HG02885 (cell line): ENCODE measurements around the gene SAE1.
A peak's percentile ranks its signal among the peaks of the same experiment; 100 is the strongest.
"Not testable (repeated sequence)": the region's sequence is repeated elsewhere in the genome, so short reads cannot be mapped to it uniquely, and the experiment has no call there.

Experiments used
- ATAC-seq: cut with Tn5 transposase; IDR thresholded peaks from one replicate; pipeline ENCODE4 v1.9.1; 2021; ENCODE audit warnings: mild to moderate bottlenecking; ENCODE audit not compliant: unreplicated experiment, poor library complexity

SAE1 gene

GRCh38 chr19:47231215-47232054 lies 100.8 kb downstream of the SAE1 start:
- peak; percentile 41 for ATAC-seq

GRCh38 chr19:47232422-47233211 lies 102.0 kb downstream of the SAE1 start:
- no peak for ATAC-seq

- no peak for ATAC-seq
Measured at GRCh38 chr19:47236072-47236675, 105.5 kb downstream of the SAE1 start.

DNA sequence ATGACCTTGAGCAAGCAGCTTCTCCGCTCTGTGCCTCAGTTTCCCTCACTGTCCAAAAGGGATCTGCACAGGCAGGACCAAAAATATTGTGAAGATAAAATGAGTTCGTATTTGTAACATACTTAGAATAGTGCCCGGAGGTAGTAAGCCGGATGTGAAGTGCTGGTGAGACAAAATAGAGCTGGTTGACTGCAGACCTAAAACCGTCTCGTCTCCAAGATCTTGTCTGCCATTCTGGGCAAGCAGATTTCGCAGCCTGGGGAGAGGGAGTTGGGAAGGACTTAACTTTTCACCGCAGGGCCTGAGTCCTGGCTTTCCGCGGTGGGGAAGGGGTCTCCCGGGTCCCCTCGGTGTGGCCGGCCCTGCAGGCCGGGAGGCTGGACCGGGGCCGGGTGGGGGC lies 108.5 kb downstream of the SAE1 start:
- no peak for ATAC-seq

DNA sequence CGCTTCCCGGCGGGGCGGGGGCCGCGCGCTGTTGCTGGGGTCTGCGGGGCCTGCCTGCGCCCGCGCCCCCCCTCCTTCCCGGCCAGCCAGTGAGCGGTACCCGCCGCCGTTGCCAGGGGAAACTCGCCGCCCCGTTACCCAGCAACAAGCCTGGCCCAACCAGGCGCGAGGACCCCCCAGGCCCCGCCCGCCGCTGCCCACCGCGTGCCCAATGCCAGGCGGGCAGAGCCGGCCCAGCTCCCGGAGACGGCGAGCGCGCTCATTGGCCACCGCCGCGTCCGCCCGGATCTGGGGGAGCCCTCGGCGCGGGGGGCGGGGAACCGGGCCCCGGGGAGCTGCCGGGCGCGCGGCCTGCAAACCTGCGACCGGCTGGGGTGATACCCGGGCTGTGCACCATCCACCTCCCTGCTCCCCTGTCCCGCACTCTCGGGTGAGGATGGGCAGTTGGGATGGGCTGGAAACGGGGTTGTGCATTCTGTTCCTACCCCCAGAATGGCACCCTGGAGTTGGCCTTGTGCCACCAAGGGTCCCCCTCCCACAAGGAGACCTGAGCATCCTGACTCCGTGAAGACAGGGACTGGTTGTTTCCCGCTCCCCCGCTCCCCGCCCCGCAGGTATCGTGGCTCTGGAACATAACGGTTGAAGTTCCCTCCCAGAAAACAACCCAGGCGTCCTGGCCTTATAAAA lies 109.1 kb downstream of the SAE1 start:
- no peak for ATAC-seq

- ATAC-seq: no peak
Measured at GRCh38 chr19:47240556-47240955, 109.9 kb downstream of the SAE1 start.

- no peak for ATAC-seq
Measured at GRCh38 chr19:47240996-47241918, 110.6 kb downstream of the SAE1 start.

DNA sequence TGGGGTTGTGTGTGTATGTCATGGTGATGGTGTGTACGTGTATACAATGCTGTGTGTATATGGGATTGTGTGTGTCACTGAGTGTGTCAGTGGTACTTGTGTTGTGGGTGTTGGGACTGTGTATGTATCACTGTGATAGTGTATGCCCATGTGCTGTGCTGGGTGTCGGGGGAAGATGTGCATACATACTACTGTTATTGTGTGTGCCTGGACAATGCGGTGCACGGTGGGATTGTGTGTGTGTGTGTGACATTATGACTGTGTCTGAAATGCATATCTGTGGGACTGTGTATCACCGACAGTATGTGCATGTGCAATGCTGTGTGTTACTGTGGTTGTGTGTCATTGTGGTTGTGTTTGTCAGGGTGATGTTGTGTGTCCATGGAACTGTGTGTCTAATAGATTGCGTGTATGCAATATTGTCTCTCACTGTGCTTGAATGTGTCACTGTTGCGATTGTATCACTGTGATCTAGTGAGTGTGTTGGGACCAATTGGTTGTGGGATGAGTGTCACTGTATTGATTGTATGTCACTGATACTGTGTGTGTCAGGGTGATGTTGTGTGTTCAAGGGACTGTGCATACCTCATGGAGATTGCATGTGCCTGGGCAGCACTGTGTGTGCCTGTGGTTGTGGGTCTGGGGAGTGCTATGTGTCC lies 111.4 kb downstream of the SAE1 start:
- ATAC-seq: no peak

- ATAC-seq: no peak
Measured at GRCh38 chr19:47243364-47243775, 112.7 kb downstream of the SAE1 start.

- peak; percentile 64 for ATAC-seq
Measured at GRCh38 chr19:47243776-47244547, 113.3 kb downstream of the SAE1 start.

GRCh38 chr19:47247308-47247990 lies 116.8 kb downstream of the SAE1 start:
- no peak for ATAC-seq

DNA sequence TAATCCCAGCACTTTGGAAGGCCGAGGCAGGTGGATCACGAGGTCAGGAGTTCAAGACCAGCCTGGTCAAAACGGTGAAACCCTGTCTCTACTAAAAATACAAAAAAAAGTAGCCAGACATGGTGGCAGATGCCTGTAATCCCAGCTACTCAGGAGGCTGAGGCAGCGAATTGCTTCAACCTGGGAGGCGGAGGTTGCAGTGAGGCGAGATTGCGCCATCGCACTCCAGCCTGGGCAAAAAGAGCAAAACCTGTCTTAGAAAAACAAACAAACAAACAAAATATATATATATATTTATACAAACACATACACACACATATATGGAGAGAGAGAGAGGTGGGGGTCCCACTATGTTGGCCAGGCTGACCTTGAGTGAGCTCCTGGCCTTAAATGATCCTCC lies 122.4 kb downstream of the SAE1 start:
- not testable (repeated sequence) for ATAC-seq

- ATAC-seq: no peak
Measured at GRCh38 chr19:47253467-47253881, 122.8 kb downstream of the SAE1 start.

DNA sequence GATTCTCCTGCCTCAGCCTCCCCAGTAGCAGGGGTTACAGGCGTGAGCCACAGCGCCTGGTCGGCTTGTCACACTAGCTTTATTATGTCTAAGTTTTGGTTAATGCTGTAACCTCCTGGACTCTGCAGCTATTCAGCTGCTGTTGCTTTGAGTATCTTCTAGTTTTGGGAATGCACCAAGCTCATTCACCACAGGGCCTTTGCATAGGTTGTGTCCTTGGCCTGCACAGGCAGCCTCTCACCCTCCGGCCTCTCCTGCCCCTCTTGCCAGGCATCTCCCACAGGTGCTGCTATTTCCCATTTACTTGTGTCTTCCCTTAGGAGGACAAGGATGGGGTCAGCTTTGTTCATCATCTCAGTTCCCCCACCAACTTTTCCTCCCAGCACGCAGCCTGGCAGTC lies 123.3 kb downstream of the SAE1 start:
- no peak for ATAC-seq

DNA sequence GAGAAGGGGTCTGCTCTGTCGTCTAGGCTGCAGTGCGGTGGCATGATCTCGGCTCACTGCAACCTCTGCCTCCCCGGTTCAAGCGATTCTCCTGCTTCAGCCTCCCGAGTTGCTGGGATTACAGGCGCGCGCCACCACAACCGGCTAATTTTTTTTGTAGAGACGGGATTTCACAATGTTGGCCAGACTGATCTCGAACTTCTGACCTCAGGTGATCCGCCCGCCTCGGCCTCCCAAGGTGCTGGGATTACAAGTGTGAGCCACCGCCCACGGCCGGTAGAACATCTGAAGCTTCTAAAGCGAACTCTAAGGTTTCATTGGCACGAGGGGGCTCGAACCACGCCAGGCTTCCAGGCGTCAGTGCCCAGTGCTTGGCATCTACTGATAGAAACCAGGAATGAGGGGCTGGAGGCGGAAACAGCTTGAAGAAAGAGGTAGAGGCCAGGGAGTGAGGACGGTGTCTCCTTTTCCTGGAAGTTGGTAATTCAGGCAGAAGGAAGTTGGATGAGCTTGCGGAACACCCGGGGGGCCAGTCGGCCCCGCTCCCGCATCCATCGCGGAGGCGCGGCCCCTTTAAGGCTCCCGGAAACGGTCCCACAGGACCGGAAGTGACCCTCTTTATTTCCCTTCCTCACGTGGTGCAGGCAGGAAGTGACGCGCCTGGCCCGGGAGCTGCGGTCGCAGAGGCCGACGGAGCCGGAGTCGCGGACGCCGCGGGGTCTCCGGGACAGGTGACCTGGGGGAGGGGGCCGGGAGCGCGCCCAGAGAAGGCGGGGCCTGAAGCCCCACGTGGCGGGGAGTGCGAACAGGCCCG lies 125.5 kb downstream of the SAE1 start, which contains the start of gene CCDC9:
TSS of gene CCDC9 (plus strand) at position 647 of the 814 bp plus-strand sequence. CDS start 1,876 bp downstream, outside the sequence.
- ATAC-seq: peak; percentile 56

- ATAC-seq: peak; percentile 78
Measured at GRCh38 chr19:47256693-47257410, 126.2 kb downstream of the SAE1 start.
